IPS DF 6.9 (cell line): ENCODE results near the gene ZSCAN29.
"Not testable (repeated sequence)": the region's sequence is repeated elsewhere in the genome, so short reads cannot be mapped to it uniquely, and the experiment has no call there.

Experiments
- DNase-seq: peaks from one replicate; pipeline ENCODE4 v3.0.0-alpha.2; 2013; ENCODE audit warnings: low read depth, low spot score
- H3K27ac ChIP-seq: one replicate; pipeline ENCODE4 v1.5.1; 2013; ENCODE audit warnings: low read length, control low read depth
- H3K27me3 ChIP-seq: 2 replicates; pipeline ENCODE4 v1.6.1; 2013; ENCODE audit warnings: mild to moderate bottlenecking, low read length; ENCODE audit not compliant: control insufficient read depth, insufficient read depth
- H3K36me3 ChIP-seq: 2 replicates; pipeline ENCODE4 v1.6.1; 2013; ENCODE audit warnings: low read length; ENCODE audit not compliant: control insufficient read depth, insufficient read depth
- H3K4me1 ChIP-seq: 2 replicates; pipeline ENCODE4 v1.6.1; 2013; ENCODE audit warnings: low read length; ENCODE audit not compliant: control insufficient read depth, insufficient read depth
- H3K4me3 ChIP-seq: 2 replicates; pipeline ENCODE4 v1.5.1; 2013; ENCODE audit warnings: mild to moderate bottlenecking, low read length
- H3K9me3 ChIP-seq: 2 replicates; pipeline ENCODE4 v1.6.1; 2013; ENCODE audit warnings: low read length, inconsistent platforms; ENCODE audit not compliant: control insufficient read depth, insufficient read depth
- WGBS: extraction: QIAGEN DNeasy Blood & Tissue Kit; methylation state at CpG from one replicate; pipeline ENCODE4 v1.1.7; 2013; ENCODE audit warnings: mixed read lengths, missing lambda C conversion rate; ENCODE audit not compliant: insufficient read length, insufficient coverage; 5-methylcytosine and 5-hydroxymethylcytosine counted together

Gene ZSCAN29

DNA sequence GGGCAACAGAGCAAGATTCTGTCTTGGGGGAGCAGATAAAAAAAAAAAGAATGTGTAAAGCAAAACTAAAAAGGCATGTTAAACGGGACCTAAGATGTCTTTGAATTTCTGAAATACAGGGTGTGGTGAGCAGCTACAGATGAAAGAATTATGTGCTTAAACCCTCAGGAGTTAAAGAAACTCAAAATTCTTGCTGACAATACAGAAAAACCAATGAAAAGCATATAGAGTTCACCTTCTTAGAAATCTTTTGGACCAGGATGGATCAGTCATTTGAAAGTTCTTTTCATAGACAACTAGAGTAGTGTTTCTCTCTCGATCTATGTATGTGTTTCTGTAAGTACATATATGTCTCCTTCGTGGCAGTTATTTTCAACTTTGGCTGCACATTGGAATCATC, 31.4 kb upstream of the ZSCAN29 start:
- no CpG with 5 or more reads among the region's 3 CpGs for WGBS
- H3K27me3 ChIP-seq = no peaks in the 10 kb centered on the region; the same call in 1 of the 2 replicates
- no peak overlapping the region for H3K4me3 ChIP-seq
- H3K36me3 ChIP-seq = peaks cover 20% of the 10 kb centered on the region; the same call in 1 of the 2 replicates
- no peak for DNase-seq
- H3K9me3 ChIP-seq = no peaks in the 10 kb centered on the region
- H3K4me1 ChIP-seq = no peaks in the 10 kb centered on the region
- H3K27ac ChIP-seq = no peak overlapping the region

GRCh38 chr15:43393592-43393991, 22.7 kb upstream of the ZSCAN29 start:
- H3K4me1 ChIP-seq, H3K9me3 ChIP-seq, H3K36me3 ChIP-seq, H3K27me3 ChIP-seq, DNase-seq, H3K27ac ChIP-seq, H3K4me3 ChIP-seq: not testable (repeated sequence)
- no CpG with 5 or more reads among the region's 6 CpGs for WGBS

DNA sequence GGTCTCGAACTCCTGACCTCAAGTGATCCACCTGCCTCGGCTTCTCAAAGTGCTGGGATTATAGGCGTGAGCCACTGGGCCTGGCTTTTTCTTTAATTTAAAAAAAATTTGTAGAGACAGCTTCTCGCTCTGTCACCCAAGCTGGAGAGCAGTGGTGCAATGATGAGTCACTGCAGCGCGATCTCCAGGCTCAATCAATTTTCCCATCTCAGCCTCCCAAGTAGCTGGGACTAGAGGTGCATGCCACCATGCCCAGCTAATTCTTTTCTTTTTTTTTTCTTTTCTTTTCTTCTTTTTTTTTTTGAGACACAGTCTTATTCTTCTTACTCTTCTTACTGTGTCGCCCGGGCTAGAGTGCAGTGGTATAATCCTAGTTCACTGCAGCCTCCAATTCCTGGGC, 19.9 kb upstream of the ZSCAN29 start:
- no CpG with 5 or more reads among the region's 8 CpGs for WGBS
- Histone ChIP-seq H3K4me3 (no peak overlapping the region), H3K27ac (no peak overlapping the region), H3K36me3 (peaks cover 8% of the 10 kb centered on the region; the same call in 1 of the 2 replicates), H3K27me3 (no peaks in the 10 kb centered on the region), H3K9me3 (no peaks in the 10 kb centered on the region), H3K4me1 (no peaks in the 10 kb centered on the region)
- DNase-seq = no peak

GRCh38 chr15:43383070-43383469, 12.2 kb upstream of the ZSCAN29 start:
- Histone ChIP-seq H3K36me3 (peaks cover 4% of the 10 kb centered on the region; the same call in 1 of the 2 replicates), H3K4me1 (no peaks in the 10 kb centered on the region), H3K27me3 (no peaks in the 10 kb centered on the region), H3K9me3 (no peaks in the 10 kb centered on the region), H3K4me3 (no peak overlapping the region), H3K27ac (no peak overlapping the region)
- no peak for DNase-seq
- WGBS = no CpG with 5 or more reads among the region's 2 CpGs

DNA sequence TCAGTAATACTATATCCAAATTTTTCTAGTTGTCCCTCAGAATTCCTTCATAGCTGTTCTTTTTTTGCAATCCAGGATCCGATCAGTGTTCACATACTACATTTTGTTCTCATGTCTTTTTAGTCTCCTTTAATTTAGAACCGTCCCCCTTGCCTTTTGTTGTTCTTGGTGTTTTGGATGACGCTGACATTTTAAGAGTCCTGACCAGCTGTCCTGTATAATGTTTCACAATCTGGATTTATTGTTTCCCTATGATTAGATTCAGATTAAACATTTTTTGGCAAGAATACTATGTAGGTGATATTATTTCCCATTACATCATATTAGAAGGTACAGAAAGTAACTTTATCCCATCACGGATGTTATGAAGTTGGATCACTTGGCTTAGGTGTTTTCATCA, 11.5 kb upstream of the ZSCAN29 start:
- H3K9me3 ChIP-seq = no peaks in the 10 kb centered on the region
- H3K36me3 ChIP-seq = peaks cover 4% of the 10 kb centered on the region; the same call in 1 of the 2 replicates
- no peaks in the 10 kb centered on the region for H3K27me3 ChIP-seq
- no peaks in the 10 kb centered on the region for H3K4me1 ChIP-seq
- WGBS = no CpG with 5 or more reads among the region's 4 CpGs
- DNase-seq = no peak
- no peak overlapping the region for H3K4me3 ChIP-seq
- no peak overlapping the region for H3K27ac ChIP-seq

DNA sequence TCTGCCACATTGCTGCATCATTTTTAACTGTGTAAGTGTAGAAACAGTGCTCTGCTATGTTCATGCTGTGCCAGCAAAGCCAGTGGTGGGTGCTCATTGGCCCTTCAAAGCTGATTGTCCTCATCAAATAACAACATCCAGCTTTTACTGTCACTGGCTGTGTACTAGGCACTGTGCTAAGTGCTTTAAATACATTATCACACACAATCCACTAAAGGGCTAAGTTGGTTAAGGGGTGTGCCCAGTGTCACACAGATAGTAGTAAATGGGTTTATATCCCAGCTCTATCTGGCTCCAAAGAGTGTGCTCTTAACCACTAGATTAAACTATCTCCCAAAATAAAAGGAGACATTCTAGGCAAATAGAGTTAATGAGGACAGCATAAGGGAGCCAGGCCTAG, 7.8 kb upstream of the ZSCAN29 start:
- H3K36me3 ChIP-seq = no peaks in the 10 kb centered on the region; the same call in 1 of the 2 replicates
- no peaks in the 10 kb centered on the region for H3K9me3 ChIP-seq
- no peak overlapping the region for H3K27ac ChIP-seq
- no peak for DNase-seq
- no peaks in the 10 kb centered on the region for H3K4me1 ChIP-seq
- H3K27me3 ChIP-seq = no peaks in the 10 kb centered on the region
- H3K4me3 ChIP-seq = no peak overlapping the region

DNA sequence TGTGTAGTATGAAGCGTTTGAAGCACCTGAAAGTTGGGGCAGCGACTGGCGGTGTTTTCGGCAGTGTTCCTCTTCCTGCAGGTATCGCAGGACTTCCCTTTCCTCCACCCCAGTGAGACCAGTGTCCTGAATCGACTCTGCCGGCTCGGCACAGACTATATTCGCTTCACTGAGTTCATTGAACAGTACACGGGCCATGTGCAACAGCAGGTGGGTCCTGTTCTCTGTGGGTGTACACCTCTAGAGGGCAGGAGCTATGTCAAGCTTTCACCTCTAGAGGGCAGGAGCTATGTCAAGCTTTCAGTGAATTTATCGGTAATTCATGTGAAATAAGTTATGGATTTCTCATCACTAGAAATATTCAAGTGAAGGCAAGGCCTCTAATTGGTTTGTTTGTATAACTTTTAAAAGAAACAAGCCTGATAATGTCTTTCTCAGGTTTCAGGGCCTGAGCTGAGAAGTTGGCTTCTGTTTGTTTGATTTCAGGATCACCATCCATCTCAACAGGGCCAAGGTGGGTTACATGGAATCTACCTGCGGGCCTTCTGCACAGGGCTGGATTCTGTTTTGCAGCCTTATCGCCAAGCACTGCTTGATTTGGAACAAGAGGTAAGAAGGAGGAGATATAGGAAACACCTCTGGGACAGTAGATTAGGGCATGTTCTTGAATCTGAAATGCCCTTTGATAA, 5.3 kb upstream of the ZSCAN29 start:
- no peaks in the 10 kb centered on the region for H3K27me3 ChIP-seq
- no peaks in the 10 kb centered on the region for H3K36me3 ChIP-seq
- no CpG with 5 or more reads among the region's 13 CpGs for WGBS
- DNase-seq = no peak
- no peak overlapping the region for H3K4me3 ChIP-seq
- H3K9me3 ChIP-seq = no peaks in the 10 kb centered on the region
- H3K27ac ChIP-seq = no peak overlapping the region
- no peaks in the 10 kb centered on the region for H3K4me1 ChIP-seq

GRCh38 chr15:43370310-43370974, 401 bp downstream of the ZSCAN29 start:
- Histone ChIP-seq H3K4me1 (no peaks in the 10 kb centered on the region), H3K4me3 (peak overlapping the region; percentile 99), H3K9me3 (no peaks in the 10 kb centered on the region), H3K27ac (no peak overlapping the region), H3K27me3 (no peaks in the 10 kb centered on the region), H3K36me3 (peaks cover 11% of the 10 kb centered on the region)
- no peak for DNase-seq
- no CpG with 5 or more reads among the region's 45 CpGs for whole genome bisulfite sequencing

GRCh38 chr15:43361313-43361903, 9.4 kb downstream of the ZSCAN29 start:
- WGBS = no CpG with 5 or more reads among the region's 7 CpGs
- Histone ChIP-seq H3K4me3 (no peak overlapping the region), H3K27ac (no peak overlapping the region), H3K27me3 (no peaks in the 10 kb centered on the region), H3K36me3 (peaks cover 26% of the 10 kb centered on the region), H3K4me1 (no peaks in the 10 kb centered on the region), H3K9me3 (peaks cover 5% of the 10 kb centered on the region)
- no peak for DNase-seq

GRCh38 chr15:43360821-43361220, 10.0 kb downstream of the ZSCAN29 start:
- H3K9me3 ChIP-seq = peaks cover 5% of the 10 kb centered on the region
- H3K36me3 ChIP-seq = peaks cover 21% of the 10 kb centered on the region
- DNase-seq = no peak
- H3K27ac ChIP-seq = no peak overlapping the region
- H3K4me1 ChIP-seq = no peaks in the 10 kb centered on the region
- H3K4me3 ChIP-seq = no peak overlapping the region
- no CpG with 5 or more reads among the region's 4 CpGs for WGBS
- H3K27me3 ChIP-seq = no peaks in the 10 kb centered on the region
